Loucy (cell line): ENCODE measurements around the gene FPR1.
"Not testable (repeated sequence)": the region's sequence is repeated elsewhere in the genome, so short reads cannot be mapped to it uniquely, and the experiment has no call there.

Experiments used
- H2AFZ ChIP-seq: fragments of 200-600 bp; sonication (generic); 2 replicates; pipeline ENCODE4 v1.6.0; 2016; ENCODE audit warnings: antibody characterized with exemption, mild to moderate bottlenecking, low read length, moderate library complexity
- H3F3A ChIP-seq: fragments of 200-600 bp; 2 replicates; pipeline ENCODE4 v1.6.0; 2016; ENCODE audit warnings: antibody characterized with exemption, low read depth, mild to moderate bottlenecking
- H3K27me3 ChIP-seq: fragments of 200-600 bp; sonication (generic); 2 replicates; pipeline ENCODE4 v1.6.1; 2014; ENCODE audit warnings: low read length, mild to moderate bottlenecking; ENCODE audit not compliant: insufficient read depth, poor library complexity, severe bottlenecking
- H3K36me3 ChIP-seq: fragments of 200-600 bp; sonication (generic); 2 replicates; pipeline ENCODE4 v1.6.1; 2016; ENCODE audit warnings: low read length; ENCODE audit not compliant: insufficient read depth
- H3K4me1 ChIP-seq: fragments of 200-600 bp; sonication (generic); 2 replicates; pipeline ENCODE4 v1.5.1; 2014; ENCODE audit warnings: low read length, mild to moderate bottlenecking; ENCODE audit not compliant: insufficient read depth, poor library complexity, severe bottlenecking
- H3K4me2 ChIP-seq: fragments of 200-600 bp; sonication (generic); 2 replicates; pipeline ENCODE4 v1.6.0; 2014; ENCODE audit warnings: antibody characterized with exemption, low read length, low read depth, mild to moderate bottlenecking; ENCODE audit not compliant: poor library complexity, severe bottlenecking
- H3K4me3 ChIP-seq: fragments of 200-600 bp; sonication (generic); 2 replicates; pipeline ENCODE4 v1.5.1; 2014; ENCODE audit warnings: low read length, mild to moderate bottlenecking, mixed read lengths; ENCODE audit not compliant: poor library complexity, severe bottlenecking
- H3K79me2 ChIP-seq: fragments of 200-600 bp; sonication (generic); 2 replicates; pipeline ENCODE4 v1.6.1; 2014; ENCODE audit warnings: low read length; ENCODE audit not compliant: insufficient read depth
- H3K9ac ChIP-seq: fragments of 200-600 bp; sonication (generic); 2 replicates; pipeline ENCODE4 v1.6.0; 2014; ENCODE audit warnings: mild to moderate bottlenecking, low read depth, low read length, moderate library complexity; ENCODE audit not compliant: poor library complexity, severe bottlenecking
- H3K9me2 ChIP-seq: fragments of 200-600 bp; sonication (generic); replicated peaks from 2 replicates; pipeline ENCODE4 v1.6.1; 2016; ENCODE audit warnings: low read depth, low read length, mixed read lengths
- H3K9me3 ChIP-seq: fragments of 200-600 bp; sonication (generic); 2 replicates; pipeline ENCODE4 v1.6.1; 2014; ENCODE audit warnings: mild to moderate bottlenecking, antibody characterized with exemption, low read length, low read depth; ENCODE audit not compliant: insufficient read depth
- H4K20me1 ChIP-seq: fragments of 200-600 bp; sonication (generic); 2 replicates; pipeline ENCODE4 v1.6.0; 2014; ENCODE audit warnings: antibody characterized with exemption, low read length, mild to moderate bottlenecking; ENCODE audit not compliant: insufficient read depth, poor library complexity, severe bottlenecking
- CTCF ChIP-seq: fragments of 200-600 bp; sonication (generic); conservative IDR thresholded peaks from 2 replicates; pipeline ENCODE4 v1.5.1; 2014; ENCODE audit warnings: mild to moderate bottlenecking, antibody characterized with exemption, low read length
- EZH2phosphoT487 ChIP-seq: fragments of 200-600 bp; IDR thresholded peaks from 2 replicates; pipeline ENCODE4 v1.6.1; 2018; ENCODE audit warnings: antibody characterized with exemption, mild to moderate bottlenecking, moderate library complexity, borderline replicate concordance

Gene FPR1

GRCh38 chr19:51779703-51780102 lies 28.0 kb upstream of the FPR1 start:
- no peaks in the 10 kb centered on the region for H4K20me1 ChIP-seq
- TF ChIP-seq CTCF (no peak), EZH2phosphoT487 (no peak)
- H3K9me3 ChIP-seq: no peaks in the 10 kb centered on the region
- no peak overlapping the region for H2AFZ ChIP-seq
- H3K4me3 ChIP-seq: no peak overlapping the region
- H3K9me2 ChIP-seq: no peaks in the 10 kb centered on the region
- no peaks in the 10 kb centered on the region for H3K79me2 ChIP-seq
- no peaks in the 10 kb centered on the region for H3F3A ChIP-seq
- H3K4me2 ChIP-seq: no peak overlapping the region
- no peak overlapping the region for H3K9ac ChIP-seq
- H3K36me3 ChIP-seq: no peaks in the 10 kb centered on the region
- H3K27me3 ChIP-seq: no peaks in the 10 kb centered on the region
- H3K4me1 ChIP-seq: no peaks in the 10 kb centered on the region

GRCh38 chr19:51779181-51779580 lies 27.5 kb upstream of the FPR1 start:
- no peak overlapping the region for H3K4me2 ChIP-seq
- H3K27me3 ChIP-seq: no peaks in the 10 kb centered on the region
- H3K4me3 ChIP-seq: no peak overlapping the region
- no peak for TF ChIP-seq EZH2phosphoT487
- TF ChIP-seq CTCF: no peak
- H3K9me2 ChIP-seq: no peaks in the 10 kb centered on the region
- no peak overlapping the region for H3K9ac ChIP-seq
- no peaks in the 10 kb centered on the region for H3K36me3 ChIP-seq
- H3F3A ChIP-seq: no peaks in the 10 kb centered on the region
- H2AFZ ChIP-seq: no peak overlapping the region
- no peaks in the 10 kb centered on the region for H3K4me1 ChIP-seq
- H4K20me1 ChIP-seq: no peaks in the 10 kb centered on the region
- no peaks in the 10 kb centered on the region for H3K9me3 ChIP-seq
- H3K79me2 ChIP-seq: no peaks in the 10 kb centered on the region

- H3K9me3 ChIP-seq: no peaks in the 10 kb centered on the region
- H3K4me1 ChIP-seq: no peaks in the 10 kb centered on the region
- no peaks in the 10 kb centered on the region for H3F3A ChIP-seq
- H3K4me3 ChIP-seq: no peak overlapping the region
- no peaks in the 10 kb centered on the region for H3K27me3 ChIP-seq
- TF ChIP-seq EZH2phosphoT487 (no peak), CTCF (peak; percentile 76)
- H3K4me2 ChIP-seq: no peak overlapping the region
- no peaks in the 10 kb centered on the region for H4K20me1 ChIP-seq
- H3K79me2 ChIP-seq: no peaks in the 10 kb centered on the region
- no peak overlapping the region for H3K9ac ChIP-seq
- H3K36me3 ChIP-seq: no peaks in the 10 kb centered on the region
- H3K9me2 ChIP-seq: no peaks in the 10 kb centered on the region
- peak overlapping the region; percentile 89 for H2AFZ ChIP-seq
Measured at GRCh38 chr19:51777570-51778462, 26.1 kb upstream of the FPR1 start.

- H3K4me3 ChIP-seq, H4K20me1 ChIP-seq, H3K9ac ChIP-seq, H3K27me3 ChIP-seq, H3K9me2 ChIP-seq, H3K9me3 ChIP-seq, H3K36me3 ChIP-seq, H3K79me2 ChIP-seq, H3K4me1 ChIP-seq, H2AFZ ChIP-seq, H3F3A ChIP-seq, H3K4me2 ChIP-seq: not testable (repeated sequence)
Measured at GRCh38 chr19:51776561-51776960, 24.9 kb upstream of the FPR1 start.
